ENCODE results near the gene CD177. TPM values are rescaled to one million over a fixed set of nuclear protein-coding genes. Genes with fewer than 3 reads are reported as not detected.

Gene CD177
- total and polyA plus RNA-seq, 9 of the 15 experiments (the other 6 are each of a cell fraction or from before 2014, with no cell fraction given), result not detected

- TF ChIP-seq HCFC1 (IDR thresholded peaks at IDR 0.05; ENCODE audit: low read depth, low read length), result no peak
- no peak for TF ChIP-seq SIX5 (IDR thresholded peaks at IDR 0.05; ENCODE audit: borderline replicate concordance in 1 of 2, insufficient read depth in 1 of 2, low read depth in 1 of 2, low read length in 2 of 2)
Measured at GRCh38 chr19:43351998-43352746, 1.3 kb upstream of the CD177 start (continued).

- H3K27me3 ChIP-seq (ENCODE audit: control insufficient read depth in 2 of 2, insufficient read depth in 2 of 2, low read length in 2 of 2), result peaks cover 0 to 19% of the 10 kb centered on the region in 2 experiments; a peak in 3 of 5 replicates
- ATAC-seq, result no peak
- BruUV-seq (replicated peaks), result no TSS peak
- H4K20me1 ChIP-seq (replicated peaks; ENCODE audit: control insufficient read depth, insufficient read depth, low read length), result no peaks in the 10 kb centered on the region; the same call in 1 of the 2 replicates
- 0% methylated on average over 11 of the region's 19 CpGs for WGBS (ENCODE audit: insufficient coverage, low coverage, missing lambda C conversion rate)
- DNase-seq (ENCODE audit: extremely low read depth in 1 of 4, low spot score in 3 of 4), result peak in 1 of 4 experiments; percentile 11
- POLR2A ChIA-PET, result no interaction called here
- no peaks in the 10 kb centered on the region for H3K79me2 ChIP-seq (ENCODE audit: control insufficient read depth, insufficient read depth, low read length)
- no peak overlapping the region for H3K27ac ChIP-seq (ENCODE audit: extremely low read depth, low read depth, low read length)
- H3K36me3 ChIP-seq (ENCODE audit: control insufficient read depth, insufficient read depth, low read length), result no peaks in the 10 kb centered on the region
- no peaks in the 10 kb centered on the region for H3K9me3 ChIP-seq (replicated peaks; ENCODE audit: control insufficient read depth, insufficient read depth, low read depth, low read length)
- no peaks in the 10 kb centered on the region for H3K9me1 ChIP-seq (ENCODE audit: control insufficient read depth, insufficient read depth, low read length)
- no peak for FAIRE-seq
- intact Hi-C loops (cut with micrococcal nuclease) (no loop called here), in situ Hi-C loops (cut with MboI) (no loop called here)
- H3K9ac ChIP-seq (ENCODE audit: insufficient read depth in 1 of 2, low read depth in 2 of 2, low read length in 2 of 2), result no peak overlapping the region
- CTCF ChIA-PET (ENCODE audit: low intra/inter-chr PET ratio), result no interaction called here
- H2AFZ ChIP-seq (ENCODE audit: low read depth, low read length), result no peak overlapping the region
- no peaks in the 10 kb centered on the region; a peak in 2 of 5 replicates for H3K4me1 ChIP-seq (replicated peaks in 1 of 2; ENCODE audit: control insufficient read depth in 2 of 2, insufficient read depth in 2 of 2, low read length in 2 of 2)
- no peak overlapping the region for H3K4me2 ChIP-seq (ENCODE audit: insufficient read depth, low read length)
- no peak overlapping the region for H3K4me3 ChIP-seq
- TF ChIP-seq CHCHD3 (CRISPR knock-in tag; IDR thresholded peaks at IDR 0.05) (no peak), STAT5A (IDR thresholded peaks at IDR 0.05; ENCODE audit: borderline replicate concordance, low read length) (no peak), XRCC5 (IDR thresholded peaks at IDR 0.05; ENCODE audit: low read depth, low read length) (no peak), COPS2 (conservative IDR thresholded peaks at IDR 0.05) (no peak), NCOA1 (IDR thresholded peaks at IDR 0.05; ENCODE audit: low read depth) (no peak), ZNF124 (CRISPR knock-in tag; IDR thresholded peaks at IDR 0.05) (no peak), POLR2AphosphoS2 (IDR thresholded peaks at IDR 0.05; ENCODE audit: low read length) (no peak), ZBTB9 (CRISPR knock-in tag; IDR thresholded peaks at IDR 0.05) (no peak), CHD1 (IDR thresholded peaks at IDR 0.05; ENCODE audit: low read length) (no peak), KLF10 (CRISPR knock-in tag; IDR thresholded peaks at IDR 0.05) (no peak), CC2D1A (IDR thresholded peaks at IDR 0.05) (no peak), TCFL5 (CRISPR knock-in tag; conservative IDR thresholded peaks at IDR 0.05) (no peak), SNAPC5 (CRISPR knock-in tag; IDR thresholded peaks at IDR 0.05) (no peak), THAP7 (CRISPR knock-in tag; IDR thresholded peaks at IDR 0.05) (no peak)
Measured at GRCh38 chr19:43354305-43354627, 780 bp downstream of the CD177 start.
